ENCODE results near the gene GPR78. TPM values are rescaled to one million over a fixed set of nuclear protein-coding genes. Genes with fewer than 3 reads are reported as not detected.

Gene GPR78
- total and polyA plus RNA-seq, 2 of the 13 experiments (the other 11 are each of a cell fraction or from before 2014, with no cell fraction given): 0.01 to 0.07 TPM

DNA sequence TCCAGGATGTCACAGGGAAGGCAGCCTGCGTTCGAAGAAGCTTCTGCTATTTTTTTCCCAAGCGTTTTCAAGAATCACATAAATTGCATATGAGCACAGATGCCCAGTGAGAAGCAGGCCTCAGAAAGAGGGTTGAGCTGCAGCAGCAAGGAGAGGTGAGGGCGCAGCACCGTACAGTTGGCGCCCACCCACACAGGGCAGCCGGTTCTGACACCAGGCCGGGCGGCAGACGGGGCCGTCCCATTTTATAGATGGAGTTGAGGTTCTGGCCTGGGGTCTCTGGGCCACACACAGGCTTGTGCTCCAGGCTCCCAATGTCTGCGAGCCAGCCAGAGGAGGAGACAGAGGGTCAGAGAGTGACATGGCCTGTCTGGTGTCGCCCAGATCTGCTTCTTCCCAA lies 35.2 kb downstream of the GPR78 start:
- Histone ChIP-seq H3K9me3 (ENCODE audit: low read length) (no peaks in the 10 kb centered on the region), H3K9ac (ENCODE audit: insufficient read depth, low read depth, low read length) (no peak overlapping the region), H3K79me2 (ENCODE audit: insufficient read depth, low read length) (no peaks in the 10 kb centered on the region), H3K4me2 (ENCODE audit: low read depth, low read length) (no peak overlapping the region), H3K4me1 (ENCODE audit: insufficient read depth, low read length) (no peaks in the 10 kb centered on the region), H3K27ac (ENCODE audit: extremely low read length, insufficient read depth, low read length) (no peak overlapping the region), H3K36me3 (replicated peaks in 1 of 2; ENCODE audit: control insufficient read depth in 1 of 2, insufficient read depth in 2 of 2, low read length in 2 of 2) (no peaks in the 10 kb centered on the region), H3K27me3 (ENCODE audit: control insufficient read depth in 1 of 2, insufficient read depth in 2 of 2, low read length in 2 of 2) (peaks cover 14 to 76% of the 10 kb centered on the region in 2 experiments), H2AFZ (ENCODE audit: low read length) (no peak overlapping the region), H4K20me1 (ENCODE audit: insufficient read depth, low read length) (no peaks in the 10 kb centered on the region), H3K4me3 (replicated peaks in 1 of 3; ENCODE audit: insufficient read depth in 1 of 3, low read depth in 2 of 3, low read length in 3 of 3) (no peak overlapping the region)
- no peak for FAIRE-seq
- ChIA-PET CTCF (ENCODE audit: low intra/inter-chr PET ratio, low total read pairs) (no interaction called here), POLR2A (no interaction called here)
- no peak for DNase-seq (ENCODE audit: low spot score)
- 26% methylated on average over 9 of the region's 13 CpGs for WGBS (ENCODE audit: low lambda C conversion rate)
- ATAC-seq: no peak
- TF ChIP-seq, protein P1, sequence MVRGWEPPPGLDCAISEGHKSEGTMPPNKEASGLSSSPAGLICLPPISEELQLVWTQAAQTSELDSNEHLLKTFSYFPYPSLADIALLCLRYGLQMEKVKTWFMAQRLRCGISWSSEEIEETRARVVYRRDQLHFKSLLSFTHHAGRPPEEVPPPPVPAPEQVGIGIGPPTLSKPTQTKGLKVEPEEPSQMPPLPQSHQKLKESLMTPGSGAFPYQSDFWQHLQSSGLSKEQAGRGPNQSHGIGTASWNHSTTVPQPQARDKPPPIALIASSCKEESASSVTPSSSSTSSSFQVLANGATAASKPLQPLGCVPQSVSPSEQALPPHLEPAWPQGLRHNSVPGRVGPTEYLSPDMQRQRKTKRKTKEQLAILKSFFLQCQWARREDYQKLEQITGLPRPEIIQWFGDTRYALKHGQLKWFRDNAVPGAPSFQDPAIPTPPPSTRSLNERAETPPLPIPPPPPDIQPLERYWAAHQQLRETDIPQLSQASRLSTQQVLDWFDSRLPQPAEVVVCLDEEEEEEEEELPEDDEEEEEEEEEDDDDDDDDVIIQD (CRISPR knock-in tag; IDR thresholded peaks at IDR 0.05; ENCODE audit: low read depth): no peak
- no peak for TF ChIP-seq ZNF615 (CRISPR knock-in tag; IDR thresholded peaks at IDR 0.05; ENCODE audit: borderline replicate concordance)
- no peak for TF ChIP-seq ZNF607 (CRISPR knock-in tag; IDR thresholded peaks at IDR 0.05; ENCODE audit: borderline replicate concordance)
- TF ChIP-seq, protein P2, sequence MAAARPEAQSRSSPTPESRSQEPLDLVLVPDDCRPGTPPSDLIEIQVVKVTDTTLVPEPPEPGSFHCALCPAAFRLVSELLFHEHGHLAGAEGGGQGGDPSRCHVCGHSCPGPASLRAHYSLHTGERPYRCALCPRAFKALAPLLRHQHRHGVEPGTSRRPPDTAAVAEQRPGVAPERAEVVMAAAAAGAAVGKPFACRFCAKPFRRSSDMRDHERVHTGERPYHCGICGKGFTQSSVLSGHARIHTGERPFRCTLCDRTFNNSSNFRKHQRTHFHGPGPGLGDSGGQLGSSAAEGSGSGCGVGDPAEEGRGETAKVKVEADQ (CRISPR knock-in tag; IDR thresholded peaks at IDR 0.05; ENCODE audit: borderline replicate concordance): no peak
- TF ChIP-seq ZNF275 (CRISPR knock-in tag; IDR thresholded peaks at IDR 0.05; ENCODE audit: borderline replicate concordance): no peak
- no peak for TF ChIP-seq FOXA1 (IDR thresholded peaks at IDR 0.05)
- no peak for TF ChIP-seq FOXA1 (CRISPR knock-in tag; IDR thresholded peaks at IDR 0.05)
- no peak for TF ChIP-seq IKZF4 (CRISPR knock-in tag; IDR thresholded peaks at IDR 0.05; ENCODE audit: borderline replicate concordance, low read depth, not compliant biosample characterization)
- no peak for TF ChIP-seq AFF4 (CRISPR knock-in tag; IDR thresholded peaks at IDR 0.05)
- TF ChIP-seq SIN3B (IDR thresholded peaks at IDR 0.05; ENCODE audit: low read length): no peak
- TF ChIP-seq MIER2 (CRISPR knock-in tag; IDR thresholded peaks at IDR 0.05): no peak
- no peak for TF ChIP-seq ZNF20 (CRISPR knock-in tag; IDR thresholded peaks at IDR 0.05)
- BruUV-seq (replicated peaks): no TSS peak
- intact Hi-C loops (cut with micrococcal nuclease; ENCODE audit: unreplicated experiment): no loop called here
- in situ Hi-C loops (cut with HindIII; ENCODE audit: extremely low pct_ligation_motif_present, low pct_unique_long_range_greater_than_20kb): no loop called here
